HEK293 (cell line): ENCODE measurements around the gene GSG1L.

Experiments used
- CTCF ChIA-PET: fragments of 350-600 bp; formaldehyde crosslinking; extraction: SDS; loops from one replicate; lab custom pipeline; 2021; ENCODE audit warnings: antibody characterized with exemption; lab: Yijun Ruan, JAX
- POLR2A ChIA-PET: fragments of 300-600 bp; formaldehyde crosslinking; extraction: SDS; loops from one replicate; lab custom pipeline; 2020; ENCODE audit warnings: antibody characterized with exemption, inconsistent platforms; lab: Yijun Ruan, JAX
- H3K27ac ChIP-seq: fragments of 200-500 bp; sonication (Bioruptor generic); 2 replicates; pipeline ENCODE4 v1.5.1; 2014; ENCODE audit warnings: low read depth, low read length, control low read depth, inconsistent platforms; ENCODE audit errors: extremely low read depth
- H3K36me3 ChIP-seq, 2 experiments: fragments of 200-500 bp in 1 of 2; sonication (Bioruptor generic) in 1 of 2; 1 replicate in 1 of 2; 2 replicates in 1 of 2; pipeline ENCODE4 v1.5.1; 2014 to 2017; ENCODE audit warnings: inconsistent platforms in 2 of 2, low read length in 2 of 2; ENCODE audit not compliant: control insufficient read depth in 2 of 2, insufficient read depth in 1 of 2
- H3K4me1 ChIP-seq: fragments of 200-500 bp; sonication (Bioruptor generic); 2 replicates; pipeline ENCODE4 v1.5.1; 2014; ENCODE audit warnings: mild to moderate bottlenecking, low read length, inconsistent platforms; ENCODE audit not compliant: control insufficient read depth, insufficient read depth
- H3K4me3 ChIP-seq: 2 replicates; pipeline ENCODE4 v1.5.1; 2011; ENCODE audit warnings: low read depth, mild to moderate bottlenecking, control low read depth, low read length, moderate library complexity
- H3K9me3 ChIP-seq: fragments of 200-500 bp; sonication (Bioruptor generic); 2 replicates; pipeline ENCODE4 v1.5.1; 2014; ENCODE audit warnings: low read depth, low read length, inconsistent platforms; ENCODE audit not compliant: control insufficient read depth, insufficient read depth
- HOXD13 ChIP-seq: sonication (generic); formaldehyde crosslinking; IDR thresholded peaks from 2 replicates; pipeline ENCODE4 v1.8.0; 2022; ENCODE audit warnings: missing genetic modification reagents, borderline replicate concordance
- OSR2 ChIP-seq: fragments of 450-650 bp; formaldehyde crosslinking; IDR thresholded peaks from 2 replicates; pipeline ENCODE4 v1.5.1; 2016; ENCODE audit warnings: missing biosample characterization, missing genetic modification characterization
- PATZ1 ChIP-seq: fragments of 450-650 bp; formaldehyde crosslinking; IDR thresholded peaks from 2 replicates; pipeline ENCODE4 v1.5.1; 2016; ENCODE audit warnings: missing biosample characterization, missing genetic modification characterization
- SETDB1 ChIP-seq: IDR thresholded peaks from one replicate; pipeline ENCODE4 v1.6.1; 2017; ENCODE audit warnings: mild to moderate bottlenecking, low read length, moderate library complexity, mixed read lengths; ENCODE audit not compliant: insufficient read length
- ZBTB8A ChIP-seq: fragments of 450-650 bp; formaldehyde crosslinking; IDR thresholded peaks from 2 replicates; pipeline ENCODE4 v1.5.1; 2016; ENCODE audit warnings: missing biosample characterization, missing genetic modification characterization
- ZFP3 ChIP-seq: fragments of 450-650 bp; formaldehyde crosslinking; IDR thresholded peaks from 2 replicates; pipeline ENCODE4 v1.5.1; 2016; ENCODE audit warnings: low read depth, missing biosample characterization, missing genetic modification characterization
- ZNF133 ChIP-seq: fragments of 450-650 bp; formaldehyde crosslinking; IDR thresholded peaks from 2 replicates; pipeline ENCODE4 v1.5.1; 2016; ENCODE audit warnings: missing biosample characterization, missing genetic modification characterization
- ZNF18 ChIP-seq: fragments of 450-650 bp; formaldehyde crosslinking; IDR thresholded peaks from 2 replicates; pipeline ENCODE4 v1.5.1; 2016; ENCODE audit warnings: missing biosample characterization, missing genetic modification characterization
- ZNF19 ChIP-seq: fragments of 450-650 bp; formaldehyde crosslinking; IDR thresholded peaks from 2 replicates; pipeline ENCODE4; 2016; ENCODE audit warnings: missing biosample characterization, missing genetic modification characterization, low read depth
- ZNF23 ChIP-seq: fragments of 450-650 bp; formaldehyde crosslinking; IDR thresholded peaks from 2 replicates; pipeline ENCODE4 v1.5.1; 2016; ENCODE audit warnings: missing biosample characterization, missing genetic modification characterization, borderline replicate concordance
- ZNF239 ChIP-seq: fragments of 450-650 bp; formaldehyde crosslinking; IDR thresholded peaks from 2 replicates; pipeline ENCODE4 v1.5.1; 2016; ENCODE audit warnings: missing biosample characterization, missing genetic modification characterization
- ZNF311 ChIP-seq: fragments of 450-650 bp; formaldehyde crosslinking; IDR thresholded peaks from 2 replicates; pipeline ENCODE4 v1.5.1; 2017; ENCODE audit warnings: missing biosample characterization, missing genetic modification characterization, borderline replicate concordance
- ZNF341 ChIP-seq: fragments of 450-650 bp; formaldehyde crosslinking; IDR thresholded peaks from 2 replicates; pipeline ENCODE4; 2016; ENCODE audit warnings: low read depth, missing biosample characterization, missing genetic modification characterization
- ZNF366 ChIP-seq: fragments of 450-650 bp; formaldehyde crosslinking; conservative IDR thresholded peaks from 2 replicates; pipeline ENCODE4 v1.5.1; 2016; ENCODE audit warnings: missing biosample characterization, missing genetic modification characterization
- ZNF449 ChIP-seq: fragments of 450-650 bp; formaldehyde crosslinking; IDR thresholded peaks from 2 replicates; pipeline ENCODE4 v1.5.1; 2017; ENCODE audit warnings: missing biosample characterization, mild to moderate bottlenecking, missing genetic modification characterization, moderate library complexity
- ZNF473 ChIP-seq: fragments of 450-650 bp; formaldehyde crosslinking; IDR thresholded peaks from 2 replicates; pipeline ENCODE4 v1.5.1; 2017; ENCODE audit warnings: missing biosample characterization, missing genetic modification characterization
- ZNF560 ChIP-seq: fragments of 450-650 bp; formaldehyde crosslinking; IDR thresholded peaks from 2 replicates; pipeline ENCODE4 v1.5.1; 2017; ENCODE audit warnings: missing biosample characterization, missing genetic modification characterization, borderline replicate concordance
- ZNF571 ChIP-seq: fragments of 450-650 bp; formaldehyde crosslinking; IDR thresholded peaks from 2 replicates; pipeline ENCODE4 v1.5.0; 2017; ENCODE audit warnings: missing biosample characterization, missing genetic modification characterization
- ZNF621 ChIP-seq: fragments of 450-650 bp; formaldehyde crosslinking; IDR thresholded peaks from 2 replicates; pipeline ENCODE4 v1.5.1; 2017; ENCODE audit warnings: missing biosample characterization, missing genetic modification characterization
- ZNF623 ChIP-seq: fragments of 450-650 bp; formaldehyde crosslinking; IDR thresholded peaks from 2 replicates; pipeline ENCODE4 v1.5.1; 2016; ENCODE audit warnings: missing biosample characterization, missing genetic modification characterization
- ZSCAN18 ChIP-seq: fragments of 450-650 bp; formaldehyde crosslinking; IDR thresholded peaks from 2 replicates; pipeline ENCODE4 v1.5.1; 2016; ENCODE audit warnings: missing biosample characterization, missing genetic modification characterization

GSG1L gene

GRCh38 chr16:27759301-27759871 lies 304.1 kb downstream of the GSG1L start (continued):
- TF ChIP-seq PATZ1 (no peak), ZNF133 (tag by site-specific recombination) (no peak)
- TF ChIP-seq, all 188 proteins: peak for 0

- Histone ChIP-seq H3K4me3 (no peak overlapping the region), H3K9me3 (no peaks in the 10 kb centered on the region), H3K36me3 (peaks cover 0 to 14% of the 10 kb centered on the region in 2 experiments; a peak in 1 of 3 replicates), H3K4me1 (no peaks in the 10 kb centered on the region), H3K27ac (no peak overlapping the region)
- ChIA-PET CTCF (interaction anchor here (1.3 to 1.8 kb wide), 2 partner anchors 59 to 243 kb away, joined by 3 to 5 read pairs; no protein-coding TSS in a partner anchor), POLR2A (no interaction called here)
- TF ChIP-seq HOXD13 (no peak), ZBTB8A (tag by site-specific recombination) (no peak), ZNF473 (no peak), ZNF623 (tag by site-specific recombination) (no peak), ZNF341 (tag by site-specific recombination) (no peak), ZNF239 (no peak), ZNF19 (tag by site-specific recombination) (no peak), ZFP3 (tag by site-specific recombination) (no peak), ZNF449 (tag by site-specific recombination) (no peak), ZNF621 (tag by site-specific recombination) (no peak), ZNF23 (tag by site-specific recombination) (no peak), ZNF571 (tag by site-specific recombination) (no peak), OSR2 (tag by site-specific recombination) (no peak), ZNF560 (tag by site-specific recombination) (no peak), ZNF311 (no peak), SETDB1 (no peak), ZNF18 (tag by site-specific recombination) (no peak), ZNF366 (no peak), ZSCAN18 (no peak)
Observed at GRCh38 chr16:27758544-27758943, 305.0 kb downstream of the GSG1L start.
